ENCODE data around the gene OPTC.

- no peak for TF ChIP-seq CTCF (IDR thresholded peaks at IDR 0.05)
- no peak for TF ChIP-seq POLR2A (IDR thresholded peaks at IDR 0.05)
These were observed 37.1 kb downstream of the OPTC start for GRCh38 chr1:203531063-203531462.

Measured in heart left ventricle (tissue), 13 donors.